WTC11 (cell line): Measurements from ENCODE around the gene RAI1.

Experiments used
- CREB1 ChIP-seq: sonication (generic); formaldehyde crosslinking; IDR thresholded peaks from 2 replicates; pipeline ENCODE4 v1.8.0; 2023; ENCODE audit warnings: mild to moderate bottlenecking, missing genetic modification reagents
- CTCF ChIP-seq: fragments of 200-600 bp; IDR thresholded peaks from 2 replicates; pipeline ENCODE4 v1.8.0; 2022; ENCODE audit warnings: antibody characterized with exemption
- E2F4 ChIP-seq: sonication (generic); formaldehyde crosslinking; IDR thresholded peaks from 2 replicates; pipeline ENCODE4 v1.8.1; 2022; ENCODE audit warnings: low read depth, mild to moderate bottlenecking, moderate library complexity, missing genetic modification reagents, borderline replicate concordance
- E2F5 ChIP-seq: sonication (generic); formaldehyde crosslinking; IDR thresholded peaks from 2 replicates; pipeline ENCODE4 v1.8.1; 2022; ENCODE audit warnings: mild to moderate bottlenecking, moderate library complexity, missing genetic modification reagents
- ELF4 ChIP-seq: sonication (generic); formaldehyde crosslinking; IDR thresholded peaks from 2 replicates; pipeline ENCODE4 v1.8.1; 2022; ENCODE audit warnings: low read depth, mild to moderate bottlenecking, moderate library complexity, missing genetic modification reagents
- ETV6 ChIP-seq: sonication (generic); formaldehyde crosslinking; IDR thresholded peaks from 2 replicates; pipeline ENCODE4 v1.8.1; 2022; ENCODE audit warnings: mild to moderate bottlenecking, missing genetic modification reagents
- MXD4 ChIP-seq: fragments of 250-450 bp; sonication (Bioruptor Pico); IDR thresholded peaks from 2 replicates; pipeline ENCODE4 v1.8.0; 2021; ENCODE audit warnings: mild to moderate bottlenecking, moderate library complexity, borderline replicate concordance
- RELA ChIP-seq: sonication (generic); formaldehyde crosslinking; IDR thresholded peaks from 2 replicates; pipeline ENCODE4 v1.8.1; 2022; ENCODE audit warnings: missing genetic modification reagents, mild to moderate bottlenecking, borderline replicate concordance

- TF ChIP-seq ELF4 (no peak), CTCF (no peak), MXD4 (CRISPR knock-in tag) (no peak), E2F4 (CRISPR knock-in tag) (no peak), RELA (CRISPR knock-in tag) (no peak), E2F5 (CRISPR knock-in tag) (no peak), ETV6 (no peak), CREB1 (CRISPR knock-in tag) (no peak)
Observed at GRCh38 chr17:17682293-17682736, 1.1 kb downstream of the RAI1 start.
